Adrenal gland (tissue), 5 donors: ENCODE data around the gene DHRS4L2.
"Not testable (repeated sequence)": the region's sequence is repeated elsewhere in the genome, so short reads cannot be mapped to it uniquely, and the experiment has no call there.

Source experiments
- POLR2A ChIP-seq, 2 donors: fragments of 450-650 bp; IDR thresholded peaks; one replicate each; pipeline ENCODE4 v1.6.1; 2017; ENCODE audit warnings: antibody characterized with exemption in 2 of 2, mild to moderate bottlenecking in 2 of 2, moderate library complexity in 1 of 2
- TF ChIP-seq, protein P1 (sequence below), 6 experiments: fragments of 450-650 bp in 4 of 6; fragments of 200-600 bp in 2 of 6; sonication (generic) in 1 of 6; IDR thresholded peaks; 1 replicate in 5 of 6; 2 replicates in 1 of 6; pipeline versions ENCODE4 v1.5.1 to v1.8.0; 2016 to 2021; ENCODE audit warnings: antibody characterized with exemption in 6 of 6, mild to moderate bottlenecking in 2 of 6, moderate library complexity in 1 of 6
- donor health status: DM: no; HTN: no; CAD: no.

DNA sequence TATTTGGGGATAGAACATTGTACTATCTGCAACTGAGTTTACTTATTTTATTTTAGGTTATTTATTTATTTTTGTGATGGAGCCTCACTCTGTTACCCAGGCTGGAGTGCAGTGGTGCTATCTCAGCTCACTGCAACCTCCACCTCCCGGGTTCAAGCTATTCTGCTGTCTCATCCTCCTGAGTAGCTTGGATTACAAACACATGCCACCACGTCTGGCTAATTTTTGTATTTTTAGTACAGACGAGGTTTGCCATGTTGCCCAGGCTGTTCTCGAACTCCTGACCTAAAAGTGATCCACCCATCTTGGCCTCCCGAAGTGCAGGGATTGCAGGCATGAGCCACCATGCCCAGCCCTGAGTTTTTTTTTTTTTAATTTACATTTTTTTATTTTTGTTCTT, 10.9 kb downstream of the DHRS4L2 start:
- TF ChIP-seq, protein P1, sequence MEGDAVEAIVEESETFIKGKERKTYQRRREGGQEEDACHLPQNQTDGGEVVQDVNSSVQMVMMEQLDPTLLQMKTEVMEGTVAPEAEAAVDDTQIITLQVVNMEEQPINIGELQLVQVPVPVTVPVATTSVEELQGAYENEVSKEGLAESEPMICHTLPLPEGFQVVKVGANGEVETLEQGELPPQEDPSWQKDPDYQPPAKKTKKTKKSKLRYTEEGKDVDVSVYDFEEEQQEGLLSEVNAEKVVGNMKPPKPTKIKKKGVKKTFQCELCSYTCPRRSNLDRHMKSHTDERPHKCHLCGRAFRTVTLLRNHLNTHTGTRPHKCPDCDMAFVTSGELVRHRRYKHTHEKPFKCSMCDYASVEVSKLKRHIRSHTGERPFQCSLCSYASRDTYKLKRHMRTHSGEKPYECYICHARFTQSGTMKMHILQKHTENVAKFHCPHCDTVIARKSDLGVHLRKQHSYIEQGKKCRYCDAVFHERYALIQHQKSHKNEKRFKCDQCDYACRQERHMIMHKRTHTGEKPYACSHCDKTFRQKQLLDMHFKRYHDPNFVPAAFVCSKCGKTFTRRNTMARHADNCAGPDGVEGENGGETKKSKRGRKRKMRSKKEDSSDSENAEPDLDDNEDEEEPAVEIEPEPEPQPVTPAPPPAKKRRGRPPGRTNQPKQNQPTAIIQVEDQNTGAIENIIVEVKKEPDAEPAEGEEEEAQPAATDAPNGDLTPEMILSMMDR (IDR thresholded peaks at IDR 0.05), result not testable (repeated sequence)
- TF ChIP-seq POLR2A (IDR thresholded peaks at IDR 0.05), result not testable (repeated sequence)
